ENCODE results near the gene NXF1. TPM values are rescaled to one million over a fixed set of nuclear protein-coding genes. Genes with fewer than 3 reads are reported as not detected.

NXF1 gene
- total and polyA plus RNA-seq, 2 of the 13 experiments (the other 11 are each of a cell fraction or from before 2014, with no cell fraction given) = 30.4 to 30.9 TPM

DNA sequence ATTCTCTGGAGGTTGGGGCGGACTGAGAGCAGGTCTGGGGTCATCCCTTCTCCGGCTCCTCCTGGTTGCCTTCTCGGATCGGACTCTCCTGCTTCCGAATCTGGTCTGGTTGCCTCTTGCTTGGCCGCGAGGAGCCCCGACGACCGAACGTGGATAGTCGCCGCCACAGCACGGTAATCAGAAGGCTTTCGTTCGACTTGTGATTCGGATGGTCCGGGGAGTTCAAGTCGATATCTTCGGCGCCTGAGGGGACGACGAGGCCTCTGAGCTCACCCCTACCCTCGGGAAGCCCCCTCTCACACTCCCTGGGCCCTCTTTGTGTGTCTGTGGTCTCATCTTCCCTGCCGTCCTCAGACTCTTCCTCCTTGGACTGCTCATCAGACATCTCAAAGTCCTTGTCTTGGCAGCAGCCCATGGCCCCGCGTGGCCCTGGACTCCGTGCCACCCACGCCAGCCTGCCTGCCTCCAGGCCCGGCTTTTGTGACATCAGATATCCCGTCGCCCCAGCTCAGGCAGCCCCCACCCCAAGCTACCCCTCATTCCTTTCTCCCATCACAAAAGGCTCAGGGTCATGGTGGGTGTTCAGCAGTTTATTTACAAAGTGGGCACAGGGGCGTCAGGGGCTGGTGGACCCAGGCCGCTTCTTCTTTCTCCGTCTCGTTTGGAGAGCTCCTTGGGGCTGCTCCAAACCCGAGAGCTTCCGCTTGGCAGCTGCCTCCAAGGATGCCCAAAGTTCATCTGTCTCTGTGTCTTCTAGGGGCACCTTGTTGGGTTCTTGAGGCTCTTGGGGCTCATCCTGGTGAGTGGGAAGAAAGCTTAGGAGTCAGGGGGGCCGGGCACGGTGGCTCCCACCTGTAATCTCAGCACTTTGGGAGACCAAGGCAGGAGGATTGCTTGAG, 27.3 kb upstream of the NXF1 start, which contains the start of gene TEX54 (continued):
- TF ChIP-seq SMARCC2 (IDR thresholded peaks at IDR 0.05) (no peak), HNRNPUL1 (IDR thresholded peaks at IDR 0.05; ENCODE audit: low read depth, low read length) (no peak), ZNF614 (CRISPR knock-in tag; IDR thresholded peaks at IDR 0.05; ENCODE audit: borderline replicate concordance) (0 out of 2 replicates have a peak, but pooled peaks have one; percentile 31), ZNF30 (CRISPR knock-in tag; IDR thresholded peaks at IDR 0.05) (no peak), ZNF766 (CRISPR knock-in tag; IDR thresholded peaks at IDR 0.05; ENCODE audit: borderline replicate concordance) (0 out of 2 replicates have a peak, but pooled peaks have one; percentile 23), ZNF235 (CRISPR knock-in tag; IDR thresholded peaks at IDR 0.05; ENCODE audit: borderline replicate concordance) (0 out of 2 replicates have a peak, but pooled peaks have one; percentile 40), ZNF724P (CRISPR knock-in tag; IDR thresholded peaks at IDR 0.05; ENCODE audit: borderline replicate concordance) (no peak), TP53 (CRISPR knock-in tag; conservative IDR thresholded peaks at IDR 0.05) (no peak), RBAK (CRISPR knock-in tag; IDR thresholded peaks at IDR 0.05) (no peak), ZNF33B (CRISPR knock-in tag; IDR thresholded peaks at IDR 0.05) (no peak), ZNF331 (CRISPR knock-in tag; IDR thresholded peaks at IDR 0.05) (0 out of 2 replicates have a peak, but pooled peaks have one; percentile 11), POLR2A (IDR thresholded peaks at IDR 0.05; ENCODE audit: insufficient read depth in 1 of 2, low read depth in 2 of 2, low read length in 2 of 2) (no peak; a peak in 1 of 4 replicates), ZNF749 (CRISPR knock-in tag; IDR thresholded peaks at IDR 0.05; ENCODE audit: borderline replicate concordance) (no peak), HOXA5 (CRISPR knock-in tag; IDR thresholded peaks at IDR 0.05) (peak; percentile 54; the same call in 1 of the 2 replicates), NFKB2 (CRISPR knock-in tag; IDR thresholded peaks at IDR 0.05; ENCODE audit: borderline replicate concordance) (0 out of 2 replicates have a peak, but pooled peaks have one; percentile 27), ADNP (CRISPR knock-in tag; IDR thresholded peaks at IDR 0.05) (no peak)
- TF ChIP-seq, protein P1, sequence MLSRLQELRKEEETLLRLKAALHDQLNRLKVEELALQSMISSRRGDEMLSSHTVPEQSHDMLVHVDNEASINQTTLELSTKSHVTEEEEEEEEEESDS (CRISPR knock-in tag; IDR thresholded peaks at IDR 0.05; ENCODE audit: borderline replicate concordance) = no peak
- TF ChIP-seq, protein P2, sequence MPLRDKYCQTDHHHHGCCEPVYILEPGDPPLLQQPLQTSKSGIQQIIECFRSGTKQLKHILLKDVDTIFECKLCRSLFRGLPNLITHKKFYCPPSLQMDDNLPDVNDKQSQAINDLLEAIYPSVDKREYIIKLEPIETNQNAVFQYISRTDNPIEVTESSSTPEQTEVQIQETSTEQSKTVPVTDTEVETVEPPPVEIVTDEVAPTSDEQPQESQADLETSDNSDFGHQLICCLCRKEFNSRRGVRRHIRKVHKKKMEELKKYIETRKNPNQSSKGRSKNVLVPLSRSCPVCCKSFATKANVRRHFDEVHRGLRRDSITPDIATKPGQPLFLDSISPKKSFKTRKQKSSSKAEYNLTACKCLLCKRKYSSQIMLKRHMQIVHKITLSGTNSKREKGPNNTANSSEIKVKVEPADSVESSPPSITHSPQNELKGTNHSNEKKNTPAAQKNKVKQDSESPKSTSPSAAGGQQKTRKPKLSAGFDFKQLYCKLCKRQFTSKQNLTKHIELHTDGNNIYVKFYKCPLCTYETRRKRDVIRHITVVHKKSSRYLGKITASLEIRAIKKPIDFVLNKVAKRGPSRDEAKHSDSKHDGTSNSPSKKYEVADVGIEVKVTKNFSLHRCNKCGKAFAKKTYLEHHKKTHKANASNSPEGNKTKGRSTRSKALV (CRISPR knock-in tag; IDR thresholded peaks at IDR 0.05) = 0 out of 2 replicates have a peak, but pooled peaks have one; percentile 49
- TF ChIP-seq, protein P3, sequence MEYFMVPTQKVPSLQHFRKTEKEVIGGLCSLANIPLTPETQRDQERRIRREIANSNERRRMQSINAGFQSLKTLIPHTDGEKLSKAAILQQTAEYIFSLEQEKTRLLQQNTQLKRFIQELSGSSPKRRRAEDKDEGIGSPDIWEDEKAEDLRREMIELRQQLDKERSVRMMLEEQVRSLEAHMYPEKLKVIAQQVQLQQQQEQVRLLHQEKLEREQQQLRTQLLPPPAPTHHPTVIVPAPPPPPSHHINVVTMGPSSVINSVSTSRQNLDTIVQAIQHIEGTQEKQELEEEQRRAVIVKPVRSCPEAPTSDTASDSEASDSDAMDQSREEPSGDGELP (IDR thresholded peaks at IDR 0.05; ENCODE audit: borderline replicate concordance, low read depth) = no peak
- TF ChIP-seq, protein P4, sequence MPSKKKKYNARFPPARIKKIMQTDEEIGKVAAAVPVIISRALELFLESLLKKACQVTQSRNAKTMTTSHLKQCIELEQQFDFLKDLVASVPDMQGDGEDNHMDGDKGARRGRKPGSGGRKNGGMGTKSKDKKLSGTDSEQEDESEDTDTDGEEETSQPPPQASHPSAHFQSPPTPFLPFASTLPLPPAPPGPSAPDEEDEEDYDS (CRISPR knock-in tag; IDR thresholded peaks at IDR 0.05) = no peak
- TF ChIP-seq, protein P5, sequence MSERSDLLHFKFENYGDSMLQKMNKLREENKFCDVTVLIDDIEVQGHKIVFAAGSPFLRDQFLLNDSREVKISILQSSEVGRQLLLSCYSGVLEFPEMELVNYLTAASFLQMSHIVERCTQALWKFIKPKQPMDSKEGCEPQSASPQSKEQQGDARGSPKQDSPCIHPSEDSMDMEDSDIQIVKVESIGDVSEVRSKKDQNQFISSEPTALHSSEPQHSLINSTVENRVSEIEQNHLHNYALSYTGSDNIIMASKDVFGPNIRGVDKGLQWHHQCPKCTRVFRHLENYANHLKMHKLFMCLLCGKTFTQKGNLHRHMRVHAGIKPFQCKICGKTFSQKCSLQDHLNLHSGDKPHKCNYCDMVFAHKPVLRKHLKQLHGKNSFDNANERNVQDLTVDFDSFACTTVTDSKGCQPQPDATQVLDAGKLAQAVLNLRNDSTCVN (CRISPR knock-in tag; IDR thresholded peaks at IDR 0.05; ENCODE audit: borderline replicate concordance) = peak; percentile 28; the same call in 1 of the 2 replicates
